ENCODE results near the gene TERC. TPM values are rescaled to one million over a fixed set of nuclear protein-coding genes. Genes with fewer than 3 reads are reported as not detected.
"Not testable (repeated sequence)": the region's sequence is repeated elsewhere in the genome, so short reads cannot be mapped to it uniquely, and the experiment has no call there.

The TERC gene
- polyA plus RNA-seq, 1 donor (not counting 4 experiments of a cell fraction or from before 2014, with no cell fraction given), result 0.69 TPM

DNA sequence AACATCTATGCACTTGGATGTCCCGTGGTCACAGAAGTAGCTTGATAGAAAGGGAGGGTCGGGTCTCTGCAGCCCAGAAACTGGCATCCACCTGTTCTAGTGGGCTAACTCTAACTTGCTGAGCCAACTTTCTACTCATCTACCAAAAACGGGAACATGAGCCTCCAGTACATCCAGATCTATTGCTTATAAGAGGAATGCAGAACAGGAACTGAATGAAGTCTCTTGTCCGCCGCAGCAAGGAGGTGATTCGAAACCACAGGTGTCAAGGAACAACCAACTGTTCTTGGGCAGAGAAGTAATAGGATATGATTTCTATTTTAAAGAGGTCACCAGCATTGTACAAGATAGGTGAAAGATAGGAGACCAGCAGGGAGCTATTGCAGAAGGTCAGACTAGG lies 17.9 kb downstream of the TERC start:
- H3K36me3 ChIP-seq (ENCODE audit: control insufficient read depth in 2 of 2, extremely low read depth in 1 of 2, insufficient read depth in 2 of 2, low read length in 2 of 2), result no peaks in the 10 kb centered on the region
- no peak overlapping the region for H3K4me3 ChIP-seq (ENCODE audit: control insufficient read depth in 2 of 3, extremely low read depth in 1 of 3, insufficient read depth in 2 of 3, low read depth in 1 of 3, low read length in 3 of 3)
- FAIRE-seq, result no peak
- H3K79me2 ChIP-seq (ENCODE audit: control insufficient read depth, insufficient read depth, low read length), result no peaks in the 10 kb centered on the region
- no peak overlapping the region for H2AFZ ChIP-seq (ENCODE audit: control insufficient read depth, low read length)
- no peaks in the 10 kb centered on the region for H3K9me1 ChIP-seq (ENCODE audit: control insufficient read depth, extremely low read depth, insufficient read depth, low read length)
- DNase-seq (ENCODE audit: low read depth, low spot score), result no peak
- no peak overlapping the region for H3K9ac ChIP-seq (ENCODE audit: control insufficient read depth, extremely low read depth, insufficient read depth, low read length)
- no peak overlapping the region for H3K27ac ChIP-seq (ENCODE audit: control insufficient read depth, insufficient read depth, low read length)
- H4K20me1 ChIP-seq (ENCODE audit: control insufficient read depth, extremely low read depth, insufficient read depth, low read length), result no peaks in the 10 kb centered on the region
- H3K9me3 ChIP-seq (ENCODE audit: control insufficient read depth, low read depth, low read length), result no peaks in the 10 kb centered on the region
- no peak overlapping the region for H3K4me2 ChIP-seq (ENCODE audit: control insufficient read depth, extremely low read depth, insufficient read depth, low read depth, low read length)
- no peaks in the 10 kb centered on the region for H3K27me3 ChIP-seq (ENCODE audit: control insufficient read depth, extremely low read depth, insufficient read depth, low read length)
- dilution Hi-C loops (cut with MboI; ENCODE audit: extremely low pct_ligation_motif_present, low sequenced_read_pairs), result no loop called here
- H3K4me1 ChIP-seq (ENCODE audit: control insufficient read depth, extremely low read depth, insufficient read depth, low read length), result peaks cover 15% of the 10 kb centered on the region
- no peak for TF ChIP-seq EZH2 (IDR thresholded peaks at IDR 0.05; ENCODE audit: low read length)
- TF ChIP-seq, protein P1, sequence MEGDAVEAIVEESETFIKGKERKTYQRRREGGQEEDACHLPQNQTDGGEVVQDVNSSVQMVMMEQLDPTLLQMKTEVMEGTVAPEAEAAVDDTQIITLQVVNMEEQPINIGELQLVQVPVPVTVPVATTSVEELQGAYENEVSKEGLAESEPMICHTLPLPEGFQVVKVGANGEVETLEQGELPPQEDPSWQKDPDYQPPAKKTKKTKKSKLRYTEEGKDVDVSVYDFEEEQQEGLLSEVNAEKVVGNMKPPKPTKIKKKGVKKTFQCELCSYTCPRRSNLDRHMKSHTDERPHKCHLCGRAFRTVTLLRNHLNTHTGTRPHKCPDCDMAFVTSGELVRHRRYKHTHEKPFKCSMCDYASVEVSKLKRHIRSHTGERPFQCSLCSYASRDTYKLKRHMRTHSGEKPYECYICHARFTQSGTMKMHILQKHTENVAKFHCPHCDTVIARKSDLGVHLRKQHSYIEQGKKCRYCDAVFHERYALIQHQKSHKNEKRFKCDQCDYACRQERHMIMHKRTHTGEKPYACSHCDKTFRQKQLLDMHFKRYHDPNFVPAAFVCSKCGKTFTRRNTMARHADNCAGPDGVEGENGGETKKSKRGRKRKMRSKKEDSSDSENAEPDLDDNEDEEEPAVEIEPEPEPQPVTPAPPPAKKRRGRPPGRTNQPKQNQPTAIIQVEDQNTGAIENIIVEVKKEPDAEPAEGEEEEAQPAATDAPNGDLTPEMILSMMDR (optimal IDR thresholded peaks at IDR 0.05 in 1 of 3, IDR thresholded peaks at IDR 0.05 in 1 of 3, conservative IDR thresholded peaks at IDR 0.05 in 1 of 3; ENCODE audit: extremely low read depth in 1 of 3, insufficient read depth in 2 of 3, low read length in 3 of 3), result no peak

DNA sequence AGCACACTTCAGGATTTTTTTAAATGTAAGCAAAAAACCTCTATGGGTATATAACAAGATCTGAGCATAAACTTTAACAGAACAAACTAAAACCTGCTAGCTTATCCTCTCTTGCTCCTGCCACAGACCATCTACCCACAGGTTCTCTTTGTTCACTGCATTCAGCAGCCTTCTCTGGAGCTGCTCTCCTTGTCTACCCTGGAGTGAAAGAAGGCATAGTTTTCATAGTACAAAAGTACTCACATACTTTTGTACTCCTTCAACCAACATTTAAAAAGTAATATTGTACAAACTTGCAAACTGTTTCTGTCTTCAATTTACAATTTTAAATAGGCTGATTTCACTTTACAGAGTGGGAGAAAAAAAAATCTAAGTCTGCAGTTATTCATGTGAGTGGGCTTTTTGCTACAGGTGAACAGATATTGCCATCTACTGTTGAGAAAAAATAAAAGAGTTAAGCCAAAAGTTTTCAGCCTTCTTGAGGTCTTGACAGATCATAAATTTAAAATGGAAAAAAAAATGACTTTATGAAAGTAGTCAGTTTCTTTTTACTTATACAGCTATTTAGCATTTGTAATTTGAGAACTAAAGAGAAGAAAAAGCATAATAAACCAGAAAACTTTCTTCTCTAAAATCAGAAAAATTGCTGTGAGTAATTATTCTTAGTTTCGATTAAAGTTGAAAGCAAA lies 20.4 kb downstream of the TERC start:
- Histone ChIP-seq H2AFZ (ENCODE audit: control insufficient read depth, low read length) (no peak overlapping the region), H3K9me3 (ENCODE audit: control insufficient read depth, low read depth, low read length) (no peaks in the 10 kb centered on the region), H3K4me1 (ENCODE audit: control insufficient read depth, extremely low read depth, insufficient read depth, low read length) (peaks cover 15% of the 10 kb centered on the region), H3K4me2 (ENCODE audit: control insufficient read depth, extremely low read depth, insufficient read depth, low read depth, low read length) (no peak overlapping the region), H3K9ac (ENCODE audit: control insufficient read depth, extremely low read depth, insufficient read depth, low read length) (no peak overlapping the region), H4K20me1 (ENCODE audit: control insufficient read depth, extremely low read depth, insufficient read depth, low read length) (no peaks in the 10 kb centered on the region), H3K9me1 (ENCODE audit: control insufficient read depth, extremely low read depth, insufficient read depth, low read length) (no peaks in the 10 kb centered on the region), H3K27me3 (ENCODE audit: control insufficient read depth, extremely low read depth, insufficient read depth, low read length) (no peaks in the 10 kb centered on the region), H3K36me3 (ENCODE audit: control insufficient read depth in 2 of 2, extremely low read depth in 1 of 2, insufficient read depth in 2 of 2, low read length in 2 of 2) (no peaks in the 10 kb centered on the region), H3K27ac (ENCODE audit: control insufficient read depth, insufficient read depth, low read length) (no peak overlapping the region), H3K4me3 (ENCODE audit: control insufficient read depth in 2 of 3, extremely low read depth in 1 of 3, insufficient read depth in 2 of 3, low read depth in 1 of 3, low read length in 3 of 3) (no peak overlapping the region), H3K79me2 (ENCODE audit: control insufficient read depth, insufficient read depth, low read length) (no peaks in the 10 kb centered on the region)
- FAIRE-seq (no peak), DNase-seq (ENCODE audit: low read depth, low spot score) (no peak)
- TF ChIP-seq EZH2 (IDR thresholded peaks at IDR 0.05; ENCODE audit: low read length), result no peak
- dilution Hi-C loops (cut with MboI; ENCODE audit: extremely low pct_ligation_motif_present, low sequenced_read_pairs), result no loop called here

DNA sequence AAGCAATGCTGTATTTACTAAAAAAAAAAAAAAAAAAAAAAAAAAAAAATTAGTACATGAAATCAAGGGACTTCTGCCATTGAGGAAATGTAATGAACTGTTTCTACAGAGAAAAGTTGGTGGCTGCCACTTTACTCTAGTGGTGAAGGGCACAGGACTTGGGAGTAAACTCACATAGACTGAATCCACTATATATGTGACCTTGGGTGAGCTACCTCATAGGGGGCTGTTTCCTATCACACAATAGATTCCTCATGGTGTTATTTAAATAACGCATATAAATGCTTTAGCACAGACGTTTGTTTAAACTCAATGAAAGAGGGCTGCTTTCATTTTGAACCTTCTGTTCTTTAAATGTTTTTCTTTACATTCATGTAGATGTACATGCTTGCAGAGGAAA lies 25.8 kb downstream of the TERC start:
- no peak for DNase-seq (ENCODE audit: low read depth, low spot score)
- no peak overlapping the region for H3K27ac ChIP-seq (ENCODE audit: control insufficient read depth, insufficient read depth, low read length)
- no peak for FAIRE-seq
- H3K9ac ChIP-seq (ENCODE audit: control insufficient read depth, extremely low read depth, insufficient read depth, low read length), result no peak overlapping the region
- H3K4me3 ChIP-seq (ENCODE audit: control insufficient read depth in 2 of 3, extremely low read depth in 1 of 3, insufficient read depth in 2 of 3, low read depth in 1 of 3, low read length in 3 of 3), result no peak overlapping the region
- no peaks in the 10 kb centered on the region for H3K4me1 ChIP-seq (ENCODE audit: control insufficient read depth, extremely low read depth, insufficient read depth, low read length)
- no peaks in the 10 kb centered on the region for H3K27me3 ChIP-seq (ENCODE audit: control insufficient read depth, extremely low read depth, insufficient read depth, low read length)
- H2AFZ ChIP-seq (ENCODE audit: control insufficient read depth, low read length), result no peak overlapping the region
- H3K36me3 ChIP-seq (ENCODE audit: control insufficient read depth in 2 of 2, extremely low read depth in 1 of 2, insufficient read depth in 2 of 2, low read length in 2 of 2), result no peaks in the 10 kb centered on the region
- H4K20me1 ChIP-seq (ENCODE audit: control insufficient read depth, extremely low read depth, insufficient read depth, low read length), result no peaks in the 10 kb centered on the region
- H3K4me2 ChIP-seq (ENCODE audit: control insufficient read depth, extremely low read depth, insufficient read depth, low read depth, low read length), result no peak overlapping the region
- dilution Hi-C loops (cut with MboI; ENCODE audit: extremely low pct_ligation_motif_present, low sequenced_read_pairs), result no loop called here
- no peaks in the 10 kb centered on the region for H3K9me1 ChIP-seq (ENCODE audit: control insufficient read depth, extremely low read depth, insufficient read depth, low read length)
- TF ChIP-seq EZH2 (IDR thresholded peaks at IDR 0.05; ENCODE audit: low read length), result no peak
- TF ChIP-seq, protein P1 (optimal IDR thresholded peaks at IDR 0.05 in 1 of 3, IDR thresholded peaks at IDR 0.05 in 1 of 3, conservative IDR thresholded peaks at IDR 0.05 in 1 of 3; ENCODE audit: extremely low read depth in 1 of 3, insufficient read depth in 2 of 3, low read length in 3 of 3), result no peak
- no peaks in the 10 kb centered on the region for H3K9me3 ChIP-seq (ENCODE audit: control insufficient read depth, low read depth, low read length)
- no peaks in the 10 kb centered on the region for H3K79me2 ChIP-seq (ENCODE audit: control insufficient read depth, insufficient read depth, low read length)

DNA sequence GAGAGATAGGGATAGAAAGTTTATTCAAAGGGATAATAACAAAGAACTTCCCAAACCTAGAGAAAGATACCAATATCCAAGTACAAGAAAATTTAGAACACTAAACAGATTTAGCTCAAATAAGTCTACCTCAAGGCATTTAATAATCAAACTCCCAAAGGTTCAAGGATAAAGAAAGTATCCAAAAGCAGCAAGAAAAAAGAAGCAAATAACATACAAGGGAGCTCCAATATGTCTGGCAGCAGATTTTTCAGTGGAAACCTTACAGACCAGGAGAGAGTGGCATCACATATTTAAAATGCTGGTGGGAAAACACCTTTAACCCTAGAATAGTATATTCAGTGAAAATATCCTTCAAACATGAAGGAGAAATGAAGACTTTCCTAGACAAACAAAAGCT lies 33.0 kb downstream of the TERC start:
- H3K4me2 ChIP-seq (ENCODE audit: control insufficient read depth, extremely low read depth, insufficient read depth, low read depth, low read length); H3K4me1 ChIP-seq (ENCODE audit: control insufficient read depth, extremely low read depth, insufficient read depth, low read length); H3K27ac ChIP-seq (ENCODE audit: control insufficient read depth, insufficient read depth, low read length); H3K36me3 ChIP-seq (ENCODE audit: control insufficient read depth in 2 of 2, extremely low read depth in 1 of 2, insufficient read depth in 2 of 2, low read length in 2 of 2); dilution Hi-C loops (cut with MboI; ENCODE audit: extremely low pct_ligation_motif_present, low sequenced_read_pairs); H3K4me3 ChIP-seq (ENCODE audit: control insufficient read depth in 2 of 3, extremely low read depth in 1 of 3, insufficient read depth in 2 of 3, low read depth in 1 of 3, low read length in 3 of 3); H3K9me3 ChIP-seq (ENCODE audit: control insufficient read depth, low read depth, low read length); H4K20me1 ChIP-seq (ENCODE audit: control insufficient read depth, extremely low read depth, insufficient read depth, low read length); H2AFZ ChIP-seq (ENCODE audit: control insufficient read depth, low read length); H3K9me1 ChIP-seq (ENCODE audit: control insufficient read depth, extremely low read depth, insufficient read depth, low read length); H3K9ac ChIP-seq (ENCODE audit: control insufficient read depth, extremely low read depth, insufficient read depth, low read length); DNase-seq (ENCODE audit: low read depth, low spot score); H3K79me2 ChIP-seq (ENCODE audit: control insufficient read depth, insufficient read depth, low read length); FAIRE-seq; H3K27me3 ChIP-seq (ENCODE audit: control insufficient read depth, extremely low read depth, insufficient read depth, low read length): not testable (repeated sequence)
